Measurements from ENCODE around the gene TNIK.
A peak's percentile ranks its signal among the peaks of the same experiment; 100 is the strongest.

The TNIK gene

DNA sequence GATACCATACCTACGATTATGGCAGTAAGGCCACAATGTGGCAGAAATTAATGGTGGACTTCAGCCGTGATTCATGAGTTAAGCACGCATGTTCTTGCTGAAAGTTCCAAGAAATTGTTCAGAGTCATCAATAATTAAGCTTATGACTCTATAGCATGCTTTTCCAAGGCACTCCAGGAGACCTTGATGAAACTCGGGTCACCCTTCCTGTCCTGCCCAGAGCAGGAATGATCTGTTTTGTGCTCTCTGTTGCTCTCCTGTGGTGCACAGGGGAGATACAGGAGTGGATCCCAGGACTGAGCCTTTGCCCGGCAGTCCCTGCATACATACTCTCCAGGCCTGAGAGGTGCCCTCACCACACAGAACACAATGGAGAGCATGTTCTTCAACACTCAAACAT, 292.1 kb downstream of the TNIK start:
- TF ChIP-seq, protein P1, sequence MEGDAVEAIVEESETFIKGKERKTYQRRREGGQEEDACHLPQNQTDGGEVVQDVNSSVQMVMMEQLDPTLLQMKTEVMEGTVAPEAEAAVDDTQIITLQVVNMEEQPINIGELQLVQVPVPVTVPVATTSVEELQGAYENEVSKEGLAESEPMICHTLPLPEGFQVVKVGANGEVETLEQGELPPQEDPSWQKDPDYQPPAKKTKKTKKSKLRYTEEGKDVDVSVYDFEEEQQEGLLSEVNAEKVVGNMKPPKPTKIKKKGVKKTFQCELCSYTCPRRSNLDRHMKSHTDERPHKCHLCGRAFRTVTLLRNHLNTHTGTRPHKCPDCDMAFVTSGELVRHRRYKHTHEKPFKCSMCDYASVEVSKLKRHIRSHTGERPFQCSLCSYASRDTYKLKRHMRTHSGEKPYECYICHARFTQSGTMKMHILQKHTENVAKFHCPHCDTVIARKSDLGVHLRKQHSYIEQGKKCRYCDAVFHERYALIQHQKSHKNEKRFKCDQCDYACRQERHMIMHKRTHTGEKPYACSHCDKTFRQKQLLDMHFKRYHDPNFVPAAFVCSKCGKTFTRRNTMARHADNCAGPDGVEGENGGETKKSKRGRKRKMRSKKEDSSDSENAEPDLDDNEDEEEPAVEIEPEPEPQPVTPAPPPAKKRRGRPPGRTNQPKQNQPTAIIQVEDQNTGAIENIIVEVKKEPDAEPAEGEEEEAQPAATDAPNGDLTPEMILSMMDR (conservative IDR thresholded peaks at IDR 0.05; ENCODE audit: low read length) = peak; percentile 33; the same call in 1 of the 2 replicates
- no peak for TF ChIP-seq EZH2phosphoT487 (IDR thresholded peaks at IDR 0.05; ENCODE audit: borderline replicate concordance)
- H3K4me1 ChIP-seq (ENCODE audit: insufficient read depth, low read length, poor library complexity, severe bottlenecking) = peaks cover 8% of the 10 kb centered on the region
- no peaks in the 10 kb centered on the region for H3K79me2 ChIP-seq (ENCODE audit: insufficient read depth, low read length)
- no peak overlapping the region for H3K4me3 ChIP-seq (ENCODE audit: low read length, poor library complexity, severe bottlenecking)
- no peaks in the 10 kb centered on the region for H3F3A ChIP-seq (ENCODE audit: low read depth)
- H3K27me3 ChIP-seq (ENCODE audit: insufficient read depth, low read length, poor library complexity, severe bottlenecking) = no peaks in the 10 kb centered on the region
- no peak overlapping the region for H3K9ac ChIP-seq (ENCODE audit: low read depth, low read length, poor library complexity, severe bottlenecking)
- H2AFZ ChIP-seq (ENCODE audit: low read length) = no peak overlapping the region
- no peaks in the 10 kb centered on the region for H4K20me1 ChIP-seq (ENCODE audit: insufficient read depth, low read length, poor library complexity, severe bottlenecking)
- H3K4me2 ChIP-seq (ENCODE audit: low read depth, low read length, poor library complexity, severe bottlenecking) = no peak overlapping the region
- no peaks in the 10 kb centered on the region for H3K9me2 ChIP-seq (replicated peaks; ENCODE audit: low read depth, low read length)
- H3K9me3 ChIP-seq (ENCODE audit: insufficient read depth, low read depth, low read length) = peaks cover 7% of the 10 kb centered on the region; the same call in 1 of the 2 replicates
- peaks cover 72% of the 10 kb centered on the region for H3K36me3 ChIP-seq (ENCODE audit: insufficient read depth, low read length)

DNA sequence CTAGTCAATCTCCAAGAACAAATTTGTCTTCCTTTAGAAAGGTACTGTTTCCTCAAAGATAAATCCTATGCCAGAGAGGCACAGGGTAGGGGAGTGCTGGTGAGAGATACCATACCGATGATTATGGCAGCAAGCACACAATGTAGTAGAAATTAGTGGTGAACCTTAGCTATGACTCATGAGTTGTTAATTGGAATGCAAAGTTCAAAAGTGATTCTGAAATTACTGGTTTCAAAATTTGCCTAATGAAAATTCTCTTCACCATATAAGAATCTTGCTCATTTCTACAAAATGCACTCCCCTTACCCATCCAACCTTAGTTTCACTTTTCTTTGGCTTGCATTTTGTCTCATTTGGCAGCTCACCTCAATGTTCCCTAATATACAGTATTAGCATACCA, 294.2 kb downstream of the TNIK start:
- Histone ChIP-seq H3K4me3 (ENCODE audit: low read length, poor library complexity, severe bottlenecking) (no peak overlapping the region), H3K4me1 (ENCODE audit: insufficient read depth, low read length, poor library complexity, severe bottlenecking) (peaks cover 8% of the 10 kb centered on the region), H3K9ac (ENCODE audit: low read depth, low read length, poor library complexity, severe bottlenecking) (peak overlapping the region; percentile 5), H3K9me3 (ENCODE audit: insufficient read depth, low read depth, low read length) (peaks cover 11% of the 10 kb centered on the region; the same call in 1 of the 2 replicates), H3F3A (ENCODE audit: low read depth) (no peaks in the 10 kb centered on the region), H2AFZ (ENCODE audit: low read length) (peak overlapping the region; percentile 13; the same call in 1 of the 2 replicates), H3K27me3 (ENCODE audit: insufficient read depth, low read length, poor library complexity, severe bottlenecking) (no peaks in the 10 kb centered on the region), H3K4me2 (ENCODE audit: low read depth, low read length, poor library complexity, severe bottlenecking) (peak overlapping the region; percentile 38), H3K9me2 (replicated peaks; ENCODE audit: low read depth, low read length) (no peaks in the 10 kb centered on the region), H3K79me2 (ENCODE audit: insufficient read depth, low read length) (no peaks in the 10 kb centered on the region), H3K36me3 (ENCODE audit: insufficient read depth, low read length) (peaks cover 72% of the 10 kb centered on the region), H4K20me1 (ENCODE audit: insufficient read depth, low read length, poor library complexity, severe bottlenecking) (no peaks in the 10 kb centered on the region)
- TF ChIP-seq, protein P1 (conservative IDR thresholded peaks at IDR 0.05; ENCODE audit: low read length) = no peak
- no peak for TF ChIP-seq EZH2phosphoT487 (IDR thresholded peaks at IDR 0.05; ENCODE audit: borderline replicate concordance)

DNA sequence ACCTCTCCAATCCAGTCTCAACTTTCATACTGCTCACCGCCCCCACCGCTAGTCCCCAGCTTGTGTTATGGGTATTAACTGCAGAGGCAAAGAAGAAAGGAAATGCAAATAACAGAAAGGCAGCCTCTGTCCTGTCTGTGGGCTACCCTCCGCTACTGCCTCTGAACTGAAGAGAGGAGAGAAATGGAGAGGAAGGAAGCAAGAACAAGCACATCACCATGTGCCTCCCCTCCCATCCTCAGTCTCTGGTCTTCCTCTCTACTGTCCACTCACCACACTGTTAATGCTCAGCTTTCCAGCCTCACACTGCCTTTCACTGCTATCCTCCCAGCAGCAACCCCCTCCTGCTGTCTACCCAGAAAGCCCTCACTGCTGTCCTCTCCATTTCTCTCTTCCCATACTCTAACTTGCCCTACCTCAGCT, 294.7 kb downstream of the TNIK start:
- no peaks in the 10 kb centered on the region for H4K20me1 ChIP-seq (ENCODE audit: insufficient read depth, low read length, poor library complexity, severe bottlenecking)
- TF ChIP-seq, protein P1 (conservative IDR thresholded peaks at IDR 0.05; ENCODE audit: low read length) = no peak
- TF ChIP-seq EZH2phosphoT487 (IDR thresholded peaks at IDR 0.05; ENCODE audit: borderline replicate concordance) = no peak
- peaks cover 69% of the 10 kb centered on the region for H3K36me3 ChIP-seq (ENCODE audit: insufficient read depth, low read length)
- H3K9ac ChIP-seq (ENCODE audit: low read depth, low read length, poor library complexity, severe bottlenecking) = peak overlapping the region; percentile 5
- peaks cover 11% of the 10 kb centered on the region; the same call in 1 of the 2 replicates for H3K9me3 ChIP-seq (ENCODE audit: insufficient read depth, low read depth, low read length)
- no peaks in the 10 kb centered on the region for H3K79me2 ChIP-seq (ENCODE audit: insufficient read depth, low read length)
- no peak overlapping the region for H3K4me3 ChIP-seq (ENCODE audit: low read length, poor library complexity, severe bottlenecking)
- no peaks in the 10 kb centered on the region for H3K9me2 ChIP-seq (replicated peaks; ENCODE audit: low read depth, low read length)
- peak overlapping the region; percentile 13; the same call in 1 of the 2 replicates for H2AFZ ChIP-seq (ENCODE audit: low read length)
- H3F3A ChIP-seq (ENCODE audit: low read depth) = no peaks in the 10 kb centered on the region
- H3K27me3 ChIP-seq (ENCODE audit: insufficient read depth, low read length, poor library complexity, severe bottlenecking) = no peaks in the 10 kb centered on the region
- H3K4me1 ChIP-seq (ENCODE audit: insufficient read depth, low read length, poor library complexity, severe bottlenecking) = peaks cover 8% of the 10 kb centered on the region
- peak overlapping the region; percentile 38 for H3K4me2 ChIP-seq (ENCODE audit: low read depth, low read length, poor library complexity, severe bottlenecking)

All from Loucy (cell line).